HFF-Myc (cell line): ENCODE results near the gene TUT4.
A peak's percentile ranks its signal among the peaks of the same experiment; 100 is the strongest.

ENCODE experiments used
- DNase-seq: peaks from one replicate; pipeline ENCODE4 v3.0.0-alpha.2; 2011; ENCODE audit warnings: low read depth; ENCODE audit errors: extremely low read depth
- H3K4me3 ChIP-seq: replicated peaks from 2 replicates; pipeline ENCODE4 v1.5.1; 2011; ENCODE audit warnings: low read depth, mild to moderate bottlenecking, control low read depth, low read length
- TF ChIP-seq, protein P1 (sequence below): IDR thresholded peaks from 2 replicates; pipeline ENCODE4 v1.5.1; 2012; ENCODE audit warnings: mild to moderate bottlenecking, low read depth, low read length, control low read depth; ENCODE audit errors: missing control alignments

TUT4 gene, protein sequence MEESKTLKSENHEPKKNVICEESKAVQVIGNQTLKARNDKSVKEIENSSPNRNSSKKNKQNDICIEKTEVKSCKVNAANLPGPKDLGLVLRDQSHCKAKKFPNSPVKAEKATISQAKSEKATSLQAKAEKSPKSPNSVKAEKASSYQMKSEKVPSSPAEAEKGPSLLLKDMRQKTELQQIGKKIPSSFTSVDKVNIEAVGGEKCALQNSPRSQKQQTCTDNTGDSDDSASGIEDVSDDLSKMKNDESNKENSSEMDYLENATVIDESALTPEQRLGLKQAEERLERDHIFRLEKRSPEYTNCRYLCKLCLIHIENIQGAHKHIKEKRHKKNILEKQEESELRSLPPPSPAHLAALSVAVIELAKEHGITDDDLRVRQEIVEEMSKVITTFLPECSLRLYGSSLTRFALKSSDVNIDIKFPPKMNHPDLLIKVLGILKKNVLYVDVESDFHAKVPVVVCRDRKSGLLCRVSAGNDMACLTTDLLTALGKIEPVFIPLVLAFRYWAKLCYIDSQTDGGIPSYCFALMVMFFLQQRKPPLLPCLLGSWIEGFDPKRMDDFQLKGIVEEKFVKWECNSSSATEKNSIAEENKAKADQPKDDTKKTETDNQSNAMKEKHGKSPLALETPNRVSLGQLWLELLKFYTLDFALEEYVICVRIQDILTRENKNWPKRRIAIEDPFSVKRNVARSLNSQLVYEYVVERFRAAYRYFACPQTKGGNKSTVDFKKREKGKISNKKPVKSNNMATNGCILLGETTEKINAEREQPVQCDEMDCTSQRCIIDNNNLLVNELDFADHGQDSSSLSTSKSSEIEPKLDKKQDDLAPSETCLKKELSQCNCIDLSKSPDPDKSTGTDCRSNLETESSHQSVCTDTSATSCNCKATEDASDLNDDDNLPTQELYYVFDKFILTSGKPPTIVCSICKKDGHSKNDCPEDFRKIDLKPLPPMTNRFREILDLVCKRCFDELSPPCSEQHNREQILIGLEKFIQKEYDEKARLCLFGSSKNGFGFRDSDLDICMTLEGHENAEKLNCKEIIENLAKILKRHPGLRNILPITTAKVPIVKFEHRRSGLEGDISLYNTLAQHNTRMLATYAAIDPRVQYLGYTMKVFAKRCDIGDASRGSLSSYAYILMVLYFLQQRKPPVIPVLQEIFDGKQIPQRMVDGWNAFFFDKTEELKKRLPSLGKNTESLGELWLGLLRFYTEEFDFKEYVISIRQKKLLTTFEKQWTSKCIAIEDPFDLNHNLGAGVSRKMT (N-terminal part only)

DNA sequence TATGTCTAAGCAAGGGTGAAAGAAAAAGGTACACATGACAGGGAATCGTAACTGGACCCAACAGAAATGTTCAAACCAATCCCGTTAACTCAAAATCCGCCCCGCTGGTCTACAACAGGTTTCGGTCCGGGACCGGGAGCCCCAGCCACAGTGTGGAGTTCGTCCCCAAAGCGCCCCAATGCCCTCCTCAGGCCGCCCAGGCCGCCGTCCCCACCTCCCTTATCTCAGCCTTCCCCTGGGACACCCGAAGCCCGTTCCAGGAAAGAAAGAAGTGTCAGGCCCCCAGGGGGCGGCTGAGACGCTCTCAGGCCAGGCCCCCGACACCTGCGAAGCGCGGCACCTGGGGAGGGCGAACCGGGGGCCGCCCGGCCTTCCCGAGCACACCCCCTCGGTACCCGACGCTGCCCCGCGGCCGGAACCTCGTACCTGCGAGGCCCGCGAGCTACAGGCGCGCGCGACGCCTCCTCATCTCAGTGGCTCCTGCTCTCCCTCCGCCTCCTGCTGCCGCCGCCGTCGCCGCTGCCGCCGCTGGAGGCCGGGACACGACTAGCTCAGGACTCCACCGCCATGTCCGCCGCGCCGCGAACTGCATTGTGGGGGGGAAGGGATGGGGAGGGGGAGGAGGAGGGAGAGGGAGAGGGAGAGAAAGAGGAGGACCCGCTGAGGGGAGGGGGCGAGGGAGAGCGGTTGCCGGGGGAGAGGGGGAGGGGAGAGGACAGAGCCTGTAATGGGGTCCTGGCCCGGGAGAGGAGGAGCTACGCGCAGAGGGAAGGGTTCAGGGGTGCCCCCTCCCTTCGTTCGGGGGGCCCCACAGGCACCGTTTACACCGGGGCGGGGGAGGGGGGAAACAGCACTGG is at the start of gene TUT4:
TSS of gene TUT4 (minus strand) at position 588 of the 857 bp plus-strand sequence. CDS start 26,812 bp downstream, outside the sequence.
- peak within 1 kb of the TSS; percentile 88 for H3K4me3 ChIP-seq
- TF ChIP-seq, protein P1, sequence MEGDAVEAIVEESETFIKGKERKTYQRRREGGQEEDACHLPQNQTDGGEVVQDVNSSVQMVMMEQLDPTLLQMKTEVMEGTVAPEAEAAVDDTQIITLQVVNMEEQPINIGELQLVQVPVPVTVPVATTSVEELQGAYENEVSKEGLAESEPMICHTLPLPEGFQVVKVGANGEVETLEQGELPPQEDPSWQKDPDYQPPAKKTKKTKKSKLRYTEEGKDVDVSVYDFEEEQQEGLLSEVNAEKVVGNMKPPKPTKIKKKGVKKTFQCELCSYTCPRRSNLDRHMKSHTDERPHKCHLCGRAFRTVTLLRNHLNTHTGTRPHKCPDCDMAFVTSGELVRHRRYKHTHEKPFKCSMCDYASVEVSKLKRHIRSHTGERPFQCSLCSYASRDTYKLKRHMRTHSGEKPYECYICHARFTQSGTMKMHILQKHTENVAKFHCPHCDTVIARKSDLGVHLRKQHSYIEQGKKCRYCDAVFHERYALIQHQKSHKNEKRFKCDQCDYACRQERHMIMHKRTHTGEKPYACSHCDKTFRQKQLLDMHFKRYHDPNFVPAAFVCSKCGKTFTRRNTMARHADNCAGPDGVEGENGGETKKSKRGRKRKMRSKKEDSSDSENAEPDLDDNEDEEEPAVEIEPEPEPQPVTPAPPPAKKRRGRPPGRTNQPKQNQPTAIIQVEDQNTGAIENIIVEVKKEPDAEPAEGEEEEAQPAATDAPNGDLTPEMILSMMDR = no peak
- DNase-seq = no peak

DNA sequence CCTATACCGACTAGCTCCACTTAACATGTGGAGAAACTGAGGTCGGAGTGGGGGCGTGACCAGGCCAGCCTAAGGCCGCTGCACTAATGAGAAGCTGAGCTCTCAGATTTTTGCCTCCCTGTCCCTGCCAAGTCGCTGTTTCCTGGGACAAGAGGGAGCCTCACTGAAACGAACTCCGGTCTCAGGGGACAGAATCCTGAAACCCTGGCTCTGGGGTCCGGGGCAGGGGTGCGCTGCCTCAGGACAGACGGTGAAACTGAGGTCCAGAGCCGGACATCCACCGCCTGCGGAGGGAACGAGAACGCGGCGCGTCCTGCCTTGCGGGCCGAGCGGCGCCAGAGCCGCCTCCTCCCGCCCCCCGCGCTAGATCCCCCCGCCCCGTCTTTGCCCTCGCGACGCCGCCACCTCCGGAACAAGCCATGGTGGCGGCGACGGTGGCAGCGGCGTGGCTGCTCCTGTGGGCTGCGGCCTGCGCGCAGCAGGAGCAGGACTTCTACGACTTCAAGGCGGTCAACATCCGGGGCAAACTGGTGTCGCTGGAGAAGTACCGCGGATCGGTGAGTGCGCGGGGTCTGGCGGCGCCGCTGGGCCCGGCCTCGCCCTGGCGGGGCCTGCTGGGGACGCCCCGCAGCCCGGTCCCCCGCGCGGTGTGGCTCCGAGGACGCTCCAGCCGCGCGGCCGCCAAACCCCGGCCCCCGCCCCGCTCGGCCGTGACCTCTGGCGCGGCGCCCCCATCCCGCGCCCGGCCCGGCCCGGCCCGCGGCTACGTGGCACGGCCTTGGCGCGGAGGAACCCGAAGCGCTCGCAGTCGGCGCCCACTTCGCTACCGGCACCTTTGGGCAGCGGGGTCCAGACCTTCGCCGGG is 49.3 kb upstream of the TUT4 start, which contains the start of gene GPX7:
TSS of gene GPX7 (plus strand) at position 381 of the 865 bp plus-strand sequence. CDS start at position 420, 39 bp downstream.
- no peak for DNase-seq
- H3K4me3 ChIP-seq = peak within 1 kb of the TSS; percentile 44

DNA sequence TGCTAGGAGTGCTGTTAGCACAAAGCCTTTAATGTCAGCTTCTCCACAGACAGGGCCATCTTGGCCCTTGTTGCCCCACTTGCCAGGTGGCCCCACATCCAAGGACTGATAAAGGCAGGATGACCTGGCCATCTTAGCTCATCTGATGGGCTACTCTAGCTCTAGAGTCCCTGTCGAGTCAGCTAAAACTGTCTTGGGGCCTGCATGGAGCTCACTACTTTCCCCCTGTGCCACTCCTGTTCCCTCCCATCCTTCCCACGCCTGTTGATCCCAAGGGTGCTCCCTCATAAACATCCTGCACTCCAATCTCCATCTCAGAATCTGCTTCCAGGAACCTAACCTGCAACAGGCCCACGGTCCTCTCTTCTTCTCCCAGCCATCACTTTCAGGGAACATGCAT is 48.6 kb upstream of the TUT4 start:
- TF ChIP-seq, protein P1 = no peak
- DNase-seq = no peak
- no peak overlapping the region for H3K4me3 ChIP-seq

More for the DNA sequence above, 49.3 kb upstream of the TUT4 start, which contains the start of gene GPX7:
- TF ChIP-seq, protein P1 = no peak

DNA sequence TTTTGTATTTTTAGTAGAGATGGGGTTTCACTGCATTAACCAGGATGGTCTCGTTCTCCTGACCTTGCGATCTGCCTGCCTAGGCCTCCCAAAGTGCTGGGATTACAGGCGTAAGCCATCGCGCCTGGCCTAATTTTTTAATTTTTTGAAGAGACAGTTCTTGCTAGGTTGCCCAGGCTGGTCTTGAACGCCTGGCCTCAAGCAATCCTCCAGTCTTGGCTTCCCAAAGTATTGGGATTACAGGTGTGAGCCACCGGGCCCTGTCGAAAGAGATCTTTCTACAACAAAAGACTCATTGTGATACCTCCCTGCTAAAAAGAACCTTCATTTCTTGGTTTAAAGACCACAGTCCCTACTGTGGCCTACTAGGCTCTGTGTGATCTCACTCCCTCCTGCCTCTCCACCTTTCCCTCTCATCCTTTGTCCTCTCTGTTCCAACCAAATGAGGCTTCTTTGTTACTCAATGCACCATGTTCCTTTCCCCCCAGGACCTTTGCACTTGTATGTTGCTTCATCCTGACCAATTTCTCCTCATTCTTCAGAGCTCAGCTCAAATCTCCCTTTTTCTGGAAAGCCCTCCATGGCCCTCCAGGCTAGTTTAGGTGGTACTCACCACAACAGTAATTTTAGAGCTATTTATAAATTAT is 47.8 kb upstream of the TUT4 start:
- H3K4me3 ChIP-seq = no peak overlapping the region
- DNase-seq = no peak
- TF ChIP-seq, protein P1 = no peak

DNA sequence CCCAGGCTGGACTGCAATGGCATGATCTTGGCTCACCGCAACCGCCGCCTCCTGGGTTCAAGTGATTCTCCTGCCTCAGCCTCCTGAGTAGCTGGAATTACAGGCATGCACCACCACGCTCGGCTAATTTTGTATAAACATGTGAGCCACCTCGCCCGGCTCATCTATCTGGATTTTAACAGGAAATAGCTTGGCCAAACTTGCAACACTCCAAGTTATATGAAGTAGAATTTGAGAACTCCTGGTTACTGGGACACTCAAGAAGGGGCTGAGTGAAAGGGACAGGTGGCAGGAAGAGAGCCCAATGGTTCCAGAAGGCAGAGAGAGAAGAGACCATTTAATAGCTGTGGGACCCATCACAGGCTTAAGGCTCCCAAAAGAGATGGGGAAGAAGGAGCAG is 46.3 kb upstream of the TUT4 start:
- TF ChIP-seq, protein P1 = no peak
- no peak overlapping the region for H3K4me3 ChIP-seq
- no peak for DNase-seq
